Activated gamma-delta T cell (primary cell): ENCODE measurements around the gene LRRIQ3.
"Not testable (repeated sequence)": the region's sequence is repeated elsewhere in the genome, so short reads cannot be mapped to it uniquely, and the experiment has no call there.

Experiments used
- DNase-seq: peaks from one replicate; lab custom pipeline; 2025; lab: John Stamatoyannopoulos, UW
- total RNA-seq, 2 donors: gene quantifications; one replicate each; lab custom pipeline; 2026; lab: John Stamatoyannopoulos, UW

LRRIQ3 gene
- total RNA-seq = 4.1 to 5.6 reads per million in 2 donors

- DNase-seq = peak; percentile 94
These were observed at the start of gene LRRIQ3, which contains the start of gene FPGT for GRCh38 chr1:74197657-74198552. Gene LRRIQ3 (minus strand): TSS chr1:74198176. CDS start chr1:74183684, 14,492 bp downstream. Gene FPGT (plus strand): TSS chr1:74198242. CDS start chr1:74198279, 37 bp downstream.

- no peak for DNase-seq
These were observed 48.3 kb upstream of the LRRIQ3 start for GRCh38 chr1:74246315-74246714.

- no peak for DNase-seq
These were observed 47.3 kb upstream of the LRRIQ3 start for GRCh38 chr1:74245168-74245772.

- no peak for DNase-seq
These were observed 39.8 kb upstream of the LRRIQ3 start for GRCh38 chr1:74237787-74238186.

GRCh38 chr1:74237035-74237434, 39.1 kb upstream of the LRRIQ3 start:
- no peak for DNase-seq

GRCh38 chr1:74236440-74236839, 38.5 kb upstream of the LRRIQ3 start:
- DNase-seq = no peak

- no peak for DNase-seq
These were observed 37.2 kb upstream of the LRRIQ3 start, which contains the start of gene TNNI3K for GRCh38 chr1:74235153-74235552. Gene TNNI3K (plus strand): TSS chr1:74235387. CDS start chr1:74235452, 65 bp downstream.

- DNase-seq = no peak
These were observed 25.5 kb upstream of the LRRIQ3 start for GRCh38 chr1:74223453-74223852.

GRCh38 chr1:74222701-74223100, 24.7 kb upstream of the LRRIQ3 start:
- DNase-seq = no peak

GRCh38 chr1:74215229-74215628, 17.3 kb upstream of the LRRIQ3 start:
- DNase-seq = no peak

GRCh38 chr1:74205266-74205665, 7.3 kb upstream of the LRRIQ3 start:
- DNase-seq = no peak

- no peak for DNase-seq
These were observed 1.5 kb upstream of the LRRIQ3 start for GRCh38 chr1:74199504-74199903.

GRCh38 chr1:74197255-74197654, 721 bp downstream of the LRRIQ3 start:
- DNase-seq = no peak

- no peak for DNase-seq
These were observed 2.6 kb downstream of the LRRIQ3 start for GRCh38 chr1:74195339-74195738.

GRCh38 chr1:74193908-74194307, 4.1 kb downstream of the LRRIQ3 start:
- DNase-seq = no peak

- no peak for DNase-seq
These were observed 17.5 kb downstream of the LRRIQ3 start for GRCh38 chr1:74180490-74180889.

GRCh38 chr1:74174423-74174822, 23.6 kb downstream of the LRRIQ3 start:
- DNase-seq = not testable (repeated sequence)

- no peak for DNase-seq
These were observed 35.6 kb downstream of the LRRIQ3 start for GRCh38 chr1:74162333-74162732.

GRCh38 chr1:74161497-74161896, 36.5 kb downstream of the LRRIQ3 start:
- DNase-seq = no peak

- DNase-seq = no peak
These were observed 37.9 kb downstream of the LRRIQ3 start for GRCh38 chr1:74160046-74160445.

- DNase-seq = no peak
These were observed 52.9 kb downstream of the LRRIQ3 start for GRCh38 chr1:74145086-74145485.

- DNase-seq = not testable (repeated sequence)
These were observed 80.6 kb downstream of the LRRIQ3 start for GRCh38 chr1:74117370-74117769.

- DNase-seq = no peak
These were observed 84.6 kb downstream of the LRRIQ3 start for GRCh38 chr1:74113333-74113732.
